SK-N-SH (cell line): Measurements from ENCODE around the gene SLC13A4. TPM values are rescaled to one million over a fixed set of nuclear protein-coding genes. Genes with fewer than 3 reads are reported as not detected.

Experiments used
- CHD2 ChIP-seq: fragments of 150-350 bp; IDR thresholded peaks from 2 replicates; pipeline ENCODE4 v1.6.1; 2018; ENCODE audit warnings: low read length; ENCODE audit not compliant: partially characterized antibody
- CTCF ChIP-seq: fragments of 200-600 bp; sonication (generic); IDR thresholded peaks from 2 replicates; pipeline ENCODE4 v1.6.1; 2017; ENCODE audit warnings: antibody characterized with exemption, mild to moderate bottlenecking, moderate library complexity
- EP300 ChIP-seq, 2 experiments: IDR thresholded peaks; 2 replicates each; pipeline versions ENCODE4 v1.4.0 to v1.6.1; 2012; ENCODE audit warnings: borderline replicate concordance in 1 of 2, low read depth in 1 of 2, low read length in 1 of 2
- EZH2phosphoT487 ChIP-seq: fragments of 200-600 bp; sonication (generic); IDR thresholded peaks from 2 replicates; pipeline ENCODE4 v1.6.1; 2017; ENCODE audit warnings: low read depth, mixed run types, mild to moderate bottlenecking, antibody characterized with exemption, moderate library complexity, borderline replicate concordance
- FOSL2 ChIP-seq: IDR thresholded peaks from 2 replicates; pipeline ENCODE4 v1.4.0; 2012; ENCODE audit warnings: low read depth, mild to moderate bottlenecking, moderate library complexity, borderline replicate concordance
- GABPA ChIP-seq: IDR thresholded peaks from 2 replicates; pipeline ENCODE4 v1.4.0; 2012; ENCODE audit warnings: low read depth, mild to moderate bottlenecking
- GATA2 ChIP-seq: sonication (generic); formaldehyde crosslinking; IDR thresholded peaks from 2 replicates; pipeline ENCODE4 v1.5.0; 2020; ENCODE audit warnings: mild to moderate bottlenecking, missing genetic modification reagents
- JUND ChIP-seq: IDR thresholded peaks from 2 replicates; pipeline ENCODE4 v1.4.0; 2012
- MXI1 ChIP-seq: IDR thresholded peaks from 2 replicates; pipeline ENCODE4 v1.6.1; 2012; ENCODE audit warnings: mild to moderate bottlenecking, low read depth, low read length, improper control_type of control experiment
- NFIC ChIP-seq: IDR thresholded peaks from 2 replicates; pipeline ENCODE4 v1.4.0; 2012; ENCODE audit warnings: borderline replicate concordance
- RCOR1 ChIP-seq: fragments of 150-350 bp; IDR thresholded peaks from 2 replicates; pipeline ENCODE4 v1.6.1; 2017; ENCODE audit warnings: antibody characterized with exemption, low read length
- RXRA ChIP-seq: IDR thresholded peaks from 2 replicates; pipeline ENCODE4 v1.4.0; 2012; ENCODE audit warnings: low read depth, mild to moderate bottlenecking, borderline replicate concordance
- TAF1 ChIP-seq: IDR thresholded peaks from 2 replicates; pipeline ENCODE4 v1.6.1; 2012; ENCODE audit warnings: low read depth, mild to moderate bottlenecking, low read length, moderate library complexity, borderline replicate concordance
- USF1 ChIP-seq: IDR thresholded peaks from 2 replicates; pipeline ENCODE4 v1.4.0; 2012; ENCODE audit warnings: low read depth, borderline replicate concordance
- USF2 ChIP-seq: fragments of 150-350 bp; IDR thresholded peaks from 2 replicates; pipeline ENCODE4 v1.6.1; 2017; ENCODE audit warnings: antibody characterized with exemption, low read length, low read depth, borderline replicate concordance
- YY1 ChIP-seq: IDR thresholded peaks from 2 replicates; pipeline ENCODE4 v1.4.0; 2012; ENCODE audit warnings: low read depth, mild to moderate bottlenecking
- ZBTB33 ChIP-seq: IDR thresholded peaks from 2 replicates; pipeline ENCODE4 v1.4.0; 2012; ENCODE audit warnings: low read depth, borderline replicate concordance
- polyA plus RNA-seq, 3 experiments: library from polyadenylated mRNA; depleted of rRNA; stranded (reverse); fragments of >200 nt; gene quantifications; 2 replicates each; pipeline ENCODE4 v1.2.3, GENCODE V29; 2012

SLC13A4 gene
- polyA plus RNA-seq, 1 of the 3 experiments (the other 2 are of a cell fraction), result 0.30 TPM

- TF ChIP-seq ZBTB33 (0 out of 2 replicates have a peak, but pooled peaks have one; percentile 44), GATA2 (CRISPR knock-in tag) (no peak), USF2 (0 out of 2 replicates have a peak, but pooled peaks have one; percentile 11), JUND (no peak), USF1 (peak; percentile 57; the same call in 1 of the 2 replicates), MXI1 (peak; percentile 71; the same call in 1 of the 2 replicates), CTCF (no peak), EP300 (IDR thresholded peaks at IDR 0.05; ENCODE audit: borderline replicate concordance in 1 of 2, low read depth in 1 of 2, low read length in 1 of 2) (peak; percentile 20 to 40; a peak in 2 of 4 replicates), CHD2 (peak; percentile 85), FOSL2 (no peak; the same call in 1 of the 2 replicates), GABPA (peak; percentile 94), TAF1 (peak; percentile 98), NFIC (peak; percentile 47; the same call in 1 of the 2 replicates), YY1 (peak; percentile 53; the same call in 1 of the 2 replicates), RCOR1 (peak; percentile 72; the same call in 1 of the 2 replicates), EZH2phosphoT487 (no peak), RXRA (peak; percentile 29; the same call in 1 of the 2 replicates)
- TF ChIP-seq, all 33 proteins: peak for 22
Measured at GRCh38 chr7:135662373-135663114, 65.4 kb downstream of the SLC13A4 start, which contains the start of gene STMP1 (continued).
